Fibroblast of villous mesenchyme (primary cell): ENCODE data around the gene HSF4. TPM values are rescaled to one million over a fixed set of nuclear protein-coding genes. Genes with fewer than 3 reads are reported as not detected.

ENCODE experiments used
- DNase-seq: peaks from one replicate; pipeline ENCODE4 v3.0.0-alpha.2; 2010; ENCODE audit warnings: low read depth
- H3K4me3 ChIP-seq: 2 replicates; pipeline ENCODE4 v1.5.1; 2011; ENCODE audit warnings: low read depth, mild to moderate bottlenecking, low read length
- total RNA-seq: library from RNA; depleted of rRNA; stranded (reverse); fragments of >200 nt; gene quantifications from 2 replicates; pipeline ENCODE4 v1.2.3, GENCODE V29; 2012
- TF ChIP-seq, protein P1 (sequence below): IDR thresholded peaks from 2 replicates; pipeline ENCODE4 v1.5.1; 2012; ENCODE audit warnings: low read depth, mild to moderate bottlenecking, low read length; ENCODE audit not compliant: insufficient read depth

Gene HSF4
- total RNA-seq, 1 donor = 3.0 TPM

DNA sequence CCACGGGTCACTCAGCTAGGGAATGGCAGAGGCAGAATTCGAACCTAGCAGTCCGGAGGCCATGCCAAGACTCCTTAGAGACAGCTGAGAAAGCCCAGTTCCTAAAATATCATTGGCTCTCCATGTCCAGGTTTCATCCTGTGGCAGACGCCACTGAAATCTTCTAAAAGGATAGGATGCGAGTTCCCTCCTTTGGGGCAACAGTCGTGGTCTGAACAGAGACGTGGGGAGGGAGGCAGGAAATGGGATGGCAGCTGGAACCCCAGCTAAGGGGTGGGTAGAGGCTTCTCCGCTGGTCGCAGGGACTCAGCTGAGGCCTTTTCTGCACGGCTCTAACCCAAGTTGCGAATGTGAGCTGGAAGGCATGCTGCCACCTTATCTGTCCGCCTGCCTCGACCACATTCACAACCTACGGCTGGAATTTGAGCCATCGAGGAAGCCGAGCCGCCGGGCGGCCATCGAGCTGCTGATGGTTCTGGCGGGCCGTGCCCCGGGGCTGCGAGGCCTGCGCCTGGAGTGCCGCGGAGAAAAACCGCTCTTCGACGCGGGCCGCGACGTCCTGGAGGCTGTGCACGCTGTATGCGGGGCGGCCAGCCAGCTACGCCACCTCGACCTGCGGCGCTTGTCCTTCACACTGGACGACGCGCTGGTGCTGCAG, 1.9 kb upstream of the HSF4 start:
- no peak overlapping the region for H3K4me3 ChIP-seq
- TF ChIP-seq, protein P1, sequence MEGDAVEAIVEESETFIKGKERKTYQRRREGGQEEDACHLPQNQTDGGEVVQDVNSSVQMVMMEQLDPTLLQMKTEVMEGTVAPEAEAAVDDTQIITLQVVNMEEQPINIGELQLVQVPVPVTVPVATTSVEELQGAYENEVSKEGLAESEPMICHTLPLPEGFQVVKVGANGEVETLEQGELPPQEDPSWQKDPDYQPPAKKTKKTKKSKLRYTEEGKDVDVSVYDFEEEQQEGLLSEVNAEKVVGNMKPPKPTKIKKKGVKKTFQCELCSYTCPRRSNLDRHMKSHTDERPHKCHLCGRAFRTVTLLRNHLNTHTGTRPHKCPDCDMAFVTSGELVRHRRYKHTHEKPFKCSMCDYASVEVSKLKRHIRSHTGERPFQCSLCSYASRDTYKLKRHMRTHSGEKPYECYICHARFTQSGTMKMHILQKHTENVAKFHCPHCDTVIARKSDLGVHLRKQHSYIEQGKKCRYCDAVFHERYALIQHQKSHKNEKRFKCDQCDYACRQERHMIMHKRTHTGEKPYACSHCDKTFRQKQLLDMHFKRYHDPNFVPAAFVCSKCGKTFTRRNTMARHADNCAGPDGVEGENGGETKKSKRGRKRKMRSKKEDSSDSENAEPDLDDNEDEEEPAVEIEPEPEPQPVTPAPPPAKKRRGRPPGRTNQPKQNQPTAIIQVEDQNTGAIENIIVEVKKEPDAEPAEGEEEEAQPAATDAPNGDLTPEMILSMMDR = no peak
- no peak for DNase-seq

DNA sequence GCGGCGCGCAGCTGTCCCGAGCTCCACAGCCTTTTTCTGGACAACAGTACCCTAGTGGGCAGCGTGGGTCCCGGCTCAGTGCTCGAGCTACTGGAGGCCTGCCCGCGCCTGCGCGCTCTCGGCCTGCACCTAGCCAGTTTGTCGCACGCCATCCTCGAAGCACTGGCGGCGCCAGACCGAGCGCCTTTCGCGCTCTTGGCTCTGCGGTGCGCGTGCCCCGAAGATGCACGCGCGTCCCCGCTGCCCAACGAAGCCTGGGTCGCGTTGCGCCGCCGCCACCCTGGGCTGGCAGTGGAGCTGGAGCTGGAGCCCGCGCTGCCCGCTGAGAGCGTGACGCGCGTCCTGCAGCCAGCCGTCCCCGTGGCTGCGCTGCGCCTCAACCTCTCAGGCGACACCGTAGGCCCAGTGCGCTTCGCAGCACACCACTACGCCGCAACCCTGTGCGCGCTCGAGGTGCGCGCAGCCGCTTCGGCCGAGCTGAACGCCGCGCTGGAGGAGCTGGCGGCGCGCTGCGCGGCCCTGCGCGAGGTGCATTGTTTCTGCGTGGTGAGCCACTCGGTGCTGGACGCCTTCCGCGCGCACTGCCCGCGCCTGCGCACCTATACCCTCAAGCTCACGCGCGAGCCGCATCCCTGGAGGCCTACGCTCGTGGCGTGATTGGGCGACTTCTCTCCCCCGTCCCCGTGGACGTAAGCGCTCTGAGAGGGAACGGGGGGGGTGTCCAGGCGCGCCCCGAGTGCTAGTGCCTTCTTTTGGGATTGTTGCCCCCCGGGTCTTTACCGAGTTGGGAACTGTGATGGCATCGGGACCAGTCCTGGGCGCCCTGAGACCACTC, 1.2 kb upstream of the HSF4 start:
- DNase-seq = peak; percentile 64
- H3K4me3 ChIP-seq = peak overlapping the region; percentile 47
- TF ChIP-seq, protein P1 = no peak

DNA sequence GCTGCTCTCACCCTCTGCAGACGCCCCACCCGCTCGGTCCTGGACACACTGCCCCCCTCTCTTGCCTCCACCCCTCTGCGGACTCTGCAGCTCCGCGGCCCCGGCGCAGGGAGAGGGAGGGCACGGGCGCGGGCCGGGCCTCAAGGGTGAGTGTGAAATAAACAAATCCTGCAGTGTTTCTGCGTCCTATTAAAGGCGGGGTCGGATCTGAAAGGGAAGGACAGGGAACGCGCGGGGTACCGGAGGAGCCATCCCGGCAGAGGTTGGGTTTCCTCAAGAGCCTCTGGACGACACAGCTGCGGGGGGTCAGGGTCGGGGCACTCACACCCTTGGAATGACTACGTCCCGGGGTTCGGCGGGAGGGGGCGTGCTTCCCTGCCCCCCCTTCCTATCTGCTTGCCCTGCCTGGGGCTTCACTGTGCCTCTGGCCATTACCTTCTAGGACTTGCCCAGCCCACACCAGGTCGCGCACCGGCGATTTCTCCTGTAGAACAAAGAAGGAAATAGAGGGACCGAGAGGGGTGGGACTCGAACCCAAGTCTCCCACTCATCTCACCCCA, 466 bp upstream of the HSF4 start:
- peak overlapping the region; percentile 47 for H3K4me3 ChIP-seq
- peak; percentile 64 for DNase-seq
- TF ChIP-seq, protein P1 = no peak

DNA sequence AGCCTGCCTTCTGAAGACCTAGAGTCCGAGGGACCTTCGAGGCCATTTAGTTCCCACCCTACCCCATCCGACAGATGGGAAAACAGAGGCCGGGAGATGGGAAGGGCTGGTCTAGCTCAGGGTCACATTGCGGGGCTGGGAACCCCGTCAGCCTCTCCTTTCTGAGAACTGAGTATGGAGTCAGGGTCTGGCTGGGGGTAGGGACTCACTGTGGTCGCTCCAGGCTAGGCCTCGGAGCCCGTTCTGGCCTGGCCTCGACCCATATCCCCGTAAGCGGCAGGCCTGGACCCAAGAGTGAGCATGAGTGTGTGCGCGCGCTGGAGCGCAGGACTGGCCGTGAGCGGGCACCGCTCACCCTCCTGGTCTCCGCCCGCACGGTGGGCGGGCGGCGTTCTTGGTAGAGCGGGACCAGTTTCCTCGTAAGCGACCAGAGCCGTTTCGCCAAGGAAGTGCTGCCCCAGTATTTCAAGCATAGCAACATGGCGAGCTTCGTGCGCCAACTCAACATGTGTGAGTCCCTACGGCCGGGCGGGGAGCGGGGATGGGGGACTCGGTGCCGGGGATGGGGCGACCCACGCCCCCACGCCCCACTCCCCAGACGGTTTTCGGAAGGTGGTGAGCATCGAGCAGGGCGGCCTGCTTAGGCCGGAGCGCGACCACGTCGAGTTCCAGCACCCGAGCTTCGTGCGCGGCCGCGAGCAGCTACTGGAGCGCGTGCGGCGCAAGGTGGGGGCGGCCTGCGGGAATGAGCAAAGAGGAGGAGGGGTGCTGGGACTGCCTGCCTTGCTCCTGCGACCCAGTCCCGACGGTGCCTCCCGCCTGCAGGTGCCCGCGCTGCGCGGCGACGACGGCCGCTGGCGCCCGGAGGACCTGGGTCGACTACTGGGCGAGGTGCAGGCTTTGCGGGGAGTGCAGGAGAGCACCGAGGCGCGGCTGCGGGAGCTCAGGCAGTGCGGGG, 855 bp downstream of the HSF4 start:
- TF ChIP-seq, protein P1 = no peak
- peak overlapping the region; percentile 39 for H3K4me3 ChIP-seq
- DNase-seq = no peak

DNA sequence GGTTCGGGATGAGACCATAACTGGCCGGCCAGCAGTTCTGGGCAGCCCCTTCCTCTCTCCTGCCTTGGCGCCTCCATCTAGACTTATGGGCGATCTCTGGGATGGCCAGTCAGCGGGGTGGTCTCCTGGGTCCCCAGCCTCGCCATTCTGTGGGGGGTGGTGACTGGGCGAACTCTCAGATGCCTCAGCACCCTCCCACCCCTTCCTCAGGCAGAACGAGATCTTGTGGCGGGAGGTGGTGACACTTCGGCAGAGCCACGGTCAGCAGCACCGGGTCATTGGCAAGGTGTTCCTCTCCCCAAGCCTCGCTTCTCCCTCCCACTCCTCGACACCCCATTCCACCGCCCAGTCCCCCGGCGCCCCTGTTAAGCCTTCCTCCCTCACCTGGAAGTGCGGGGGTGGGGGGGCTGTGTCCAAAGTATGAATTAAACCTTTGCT, 1.6 kb downstream of the HSF4 start:
- no peak for DNase-seq
- H3K4me3 ChIP-seq = no peak overlapping the region
- TF ChIP-seq, protein P1 = no peak

DNA sequence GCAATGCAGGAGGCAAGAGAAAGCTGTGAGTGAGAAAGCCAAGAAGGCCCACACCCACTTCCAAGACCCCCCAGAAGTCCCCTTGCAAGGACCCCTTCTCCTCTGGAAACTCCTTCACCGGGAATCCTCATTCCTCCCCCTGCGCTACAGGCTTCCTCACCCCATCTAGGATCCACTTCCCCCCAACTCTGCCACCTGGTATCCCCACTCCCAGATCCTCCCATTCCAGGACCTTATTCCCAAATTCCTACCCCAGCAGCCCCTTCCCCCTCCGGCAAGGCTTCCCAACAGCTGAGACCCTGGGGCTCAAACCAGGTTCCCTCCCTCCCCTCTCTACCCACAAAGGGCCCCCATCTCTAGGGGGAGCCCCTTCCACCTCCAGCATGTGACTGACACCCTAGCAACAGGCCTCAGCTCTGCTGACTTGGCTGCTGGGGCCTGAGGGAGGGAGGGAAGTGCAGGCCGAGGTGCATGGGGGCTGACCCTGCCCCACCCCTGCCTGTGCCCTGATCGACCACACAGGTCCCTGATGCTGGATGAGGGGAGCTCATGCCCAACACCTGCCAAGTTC, 2.1 kb downstream of the HSF4 start:
- no peak overlapping the region for H3K4me3 ChIP-seq
- TF ChIP-seq, protein P1 = no peak
- no peak for DNase-seq
